ENCODE data around the gene FAM219A.
"Not testable (repeated sequence)": the region's sequence is repeated elsewhere in the genome, so short reads cannot be mapped to it uniquely, and the experiment has no call there.

Gene FAM219A

DNA sequence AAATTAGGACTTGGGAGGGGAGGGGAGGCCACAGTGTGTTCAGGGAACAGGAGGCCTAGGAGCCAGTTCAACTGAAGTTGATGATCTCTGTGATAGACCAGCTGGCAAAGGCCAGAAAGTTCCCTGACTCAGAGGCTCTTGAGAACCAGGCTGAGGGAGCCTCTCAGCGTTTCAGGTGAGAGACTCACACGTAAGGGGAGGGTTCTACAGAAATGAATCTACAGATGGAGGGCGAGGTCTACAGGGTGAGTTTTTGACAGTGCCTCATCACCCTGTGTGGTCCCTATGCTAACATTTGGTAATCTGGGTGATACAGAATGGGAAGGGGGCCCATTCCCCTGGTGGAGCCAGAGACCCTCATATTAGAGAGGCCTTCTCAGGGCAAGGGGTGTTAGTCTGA is 32.4 kb upstream of the FAM219A start:
- Histone ChIP-seq H3K27me3 (ENCODE audit: insufficient read depth, low read depth, severe bottlenecking) (no peaks in the 10 kb centered on the region), H3K4me3 (ENCODE audit: low read depth, low read length) (no peak overlapping the region)
- TF ChIP-seq, protein P1, sequence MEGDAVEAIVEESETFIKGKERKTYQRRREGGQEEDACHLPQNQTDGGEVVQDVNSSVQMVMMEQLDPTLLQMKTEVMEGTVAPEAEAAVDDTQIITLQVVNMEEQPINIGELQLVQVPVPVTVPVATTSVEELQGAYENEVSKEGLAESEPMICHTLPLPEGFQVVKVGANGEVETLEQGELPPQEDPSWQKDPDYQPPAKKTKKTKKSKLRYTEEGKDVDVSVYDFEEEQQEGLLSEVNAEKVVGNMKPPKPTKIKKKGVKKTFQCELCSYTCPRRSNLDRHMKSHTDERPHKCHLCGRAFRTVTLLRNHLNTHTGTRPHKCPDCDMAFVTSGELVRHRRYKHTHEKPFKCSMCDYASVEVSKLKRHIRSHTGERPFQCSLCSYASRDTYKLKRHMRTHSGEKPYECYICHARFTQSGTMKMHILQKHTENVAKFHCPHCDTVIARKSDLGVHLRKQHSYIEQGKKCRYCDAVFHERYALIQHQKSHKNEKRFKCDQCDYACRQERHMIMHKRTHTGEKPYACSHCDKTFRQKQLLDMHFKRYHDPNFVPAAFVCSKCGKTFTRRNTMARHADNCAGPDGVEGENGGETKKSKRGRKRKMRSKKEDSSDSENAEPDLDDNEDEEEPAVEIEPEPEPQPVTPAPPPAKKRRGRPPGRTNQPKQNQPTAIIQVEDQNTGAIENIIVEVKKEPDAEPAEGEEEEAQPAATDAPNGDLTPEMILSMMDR (IDR thresholded peaks at IDR 0.05; ENCODE audit: low read depth, low read length) = no peak

DNA sequence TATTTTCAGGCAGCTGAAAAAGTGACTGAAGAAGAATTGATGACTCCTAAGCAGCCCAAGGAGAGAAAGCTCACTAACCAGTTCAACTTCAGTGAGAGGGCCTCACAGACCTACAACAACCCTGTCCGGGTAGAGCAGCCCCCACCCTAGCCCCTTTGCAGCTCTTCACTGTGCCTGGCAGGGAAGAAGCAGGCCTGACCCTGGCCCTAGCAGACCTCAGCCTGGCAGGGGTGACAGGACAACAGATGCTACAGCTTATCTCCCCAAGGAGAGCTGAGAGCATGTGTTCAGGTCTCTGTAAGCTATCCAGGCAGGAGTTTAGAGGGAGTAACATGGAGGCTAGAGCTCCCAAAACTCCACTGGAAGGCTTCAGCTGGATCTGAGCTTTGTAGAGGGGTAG is 32.0 kb upstream of the FAM219A start:
- no peaks in the 10 kb centered on the region for H3K27me3 ChIP-seq (ENCODE audit: insufficient read depth, low read depth, severe bottlenecking)

More for the DNA sequence above, 32.4 kb upstream of the FAM219A start:
- DNase-seq = no peak
- Histone ChIP-seq H3K36me3 (no peaks in the 10 kb centered on the region), H3K9me3 (ENCODE audit: severe bottlenecking) (no peaks in the 10 kb centered on the region), H3K27ac (peak overlapping the region; percentile 17)

DNA sequence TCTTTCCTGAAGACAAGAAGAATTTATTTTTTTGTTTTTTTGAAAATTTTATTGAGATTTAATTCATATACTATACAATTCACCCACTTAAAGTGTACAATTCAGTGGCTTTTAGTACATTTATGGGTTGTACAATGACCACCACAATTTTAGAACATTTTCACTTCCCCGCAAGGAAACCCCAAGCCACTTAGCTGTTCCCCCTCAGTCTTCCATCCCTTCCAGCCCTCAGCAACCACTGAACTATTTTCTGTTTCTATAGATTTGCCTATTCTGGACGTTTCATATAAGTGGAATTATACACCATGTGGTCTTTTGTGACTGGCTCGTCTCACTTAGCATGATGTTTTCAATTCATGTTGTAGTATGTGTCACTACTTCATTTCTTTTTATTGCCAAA is 28.2 kb upstream of the FAM219A start:
- Histone ChIP-seq H3K36me3 (no peaks in the 10 kb centered on the region), H3K27me3 (ENCODE audit: insufficient read depth, low read depth, severe bottlenecking) (no peaks in the 10 kb centered on the region), H3K9me3 (ENCODE audit: severe bottlenecking) (no peaks in the 10 kb centered on the region), H3K4me3 (ENCODE audit: low read depth, low read length) (no peak overlapping the region), H3K27ac (no peak overlapping the region)
- no peak for DNase-seq
- TF ChIP-seq, protein P1 (IDR thresholded peaks at IDR 0.05; ENCODE audit: low read depth, low read length) = no peak

More for the DNA sequence above, 32.0 kb upstream of the FAM219A start:
- no peaks in the 10 kb centered on the region for H3K9me3 ChIP-seq (ENCODE audit: severe bottlenecking)
- H3K27ac ChIP-seq = peak overlapping the region; percentile 50
- peak; percentile 66 for DNase-seq
- no peak overlapping the region for H3K4me3 ChIP-seq (ENCODE audit: low read depth, low read length)
- TF ChIP-seq, protein P1 (IDR thresholded peaks at IDR 0.05; ENCODE audit: low read depth, low read length) = no peak
- H3K36me3 ChIP-seq = no peaks in the 10 kb centered on the region

DNA sequence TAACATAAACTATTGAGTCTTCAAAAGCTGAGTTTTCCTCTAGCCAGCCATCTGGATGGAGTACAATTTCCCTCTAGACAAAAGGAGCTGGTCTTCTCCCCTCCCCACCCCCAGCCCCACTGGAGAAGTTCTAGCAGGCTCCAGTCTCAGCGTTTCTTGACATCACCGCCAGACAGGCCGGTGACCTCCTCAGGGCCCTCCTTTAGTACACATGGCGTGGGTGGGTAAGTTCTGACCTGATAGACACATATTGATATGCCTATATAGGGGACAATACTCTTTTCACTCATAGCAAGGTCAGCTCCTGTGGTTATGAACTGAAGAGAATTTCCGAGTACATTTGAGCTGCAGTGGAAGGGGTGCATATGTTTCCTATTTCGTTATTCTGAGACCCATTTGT is 27.5 kb upstream of the FAM219A start:
- H3K27ac ChIP-seq = no peak overlapping the region
- no peaks in the 10 kb centered on the region for H3K27me3 ChIP-seq (ENCODE audit: insufficient read depth, low read depth, severe bottlenecking)
- no peak overlapping the region for H3K4me3 ChIP-seq (ENCODE audit: low read depth, low read length)
- DNase-seq = no peak
- H3K36me3 ChIP-seq = no peaks in the 10 kb centered on the region
- H3K9me3 ChIP-seq (ENCODE audit: severe bottlenecking) = no peaks in the 10 kb centered on the region
- TF ChIP-seq, protein P1 (IDR thresholded peaks at IDR 0.05; ENCODE audit: low read depth, low read length) = no peak

DNA sequence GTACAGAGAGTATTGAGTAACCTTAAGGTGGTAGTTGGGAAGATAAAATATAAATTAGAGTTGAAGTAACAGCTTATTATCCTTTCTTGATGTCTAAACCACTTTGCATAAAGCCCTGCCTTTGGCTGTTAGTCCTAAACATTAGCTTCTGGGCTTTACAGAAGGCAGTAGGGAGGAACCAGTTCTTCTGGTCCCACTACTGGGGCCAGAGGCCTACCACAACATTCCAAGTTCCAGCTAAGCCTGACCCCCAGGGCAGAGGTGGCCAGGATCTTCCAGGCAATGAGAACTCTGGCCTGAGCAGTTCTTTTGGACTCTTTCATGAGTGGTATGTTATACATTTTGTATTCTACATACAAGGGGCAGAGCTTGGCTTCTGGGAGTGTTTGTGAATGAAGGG is 26.3 kb upstream of the FAM219A start:
- TF ChIP-seq, protein P1 (IDR thresholded peaks at IDR 0.05; ENCODE audit: low read depth, low read length) = no peak
- DNase-seq = no peak
- no peaks in the 10 kb centered on the region for H3K36me3 ChIP-seq
- H3K27me3 ChIP-seq (ENCODE audit: insufficient read depth, low read depth, severe bottlenecking) = no peaks in the 10 kb centered on the region
- H3K4me3 ChIP-seq (ENCODE audit: low read depth, low read length) = no peak overlapping the region
- no peaks in the 10 kb centered on the region for H3K9me3 ChIP-seq (ENCODE audit: severe bottlenecking)
- H3K27ac ChIP-seq = no peak overlapping the region

DNA sequence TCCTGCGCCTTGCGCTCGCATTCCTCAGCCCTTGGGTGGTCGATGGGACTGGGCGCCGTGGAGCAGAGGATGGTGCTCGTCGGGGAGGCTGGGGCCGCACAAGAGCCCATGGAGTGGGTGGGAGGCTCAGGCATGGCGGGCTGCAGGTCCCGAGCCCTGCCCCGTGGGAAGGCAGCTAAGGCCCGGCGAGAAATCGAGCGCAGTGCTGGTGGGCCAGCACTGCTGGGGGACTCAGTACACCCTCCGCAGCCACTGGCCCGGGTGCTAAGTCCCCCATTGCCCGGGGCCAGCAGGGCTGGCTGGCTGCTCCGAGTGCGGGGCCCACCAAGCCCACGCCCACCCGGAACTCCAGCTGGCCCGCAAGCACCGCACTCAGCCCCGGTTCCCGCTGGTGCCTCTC is 24.4 kb upstream of the FAM219A start:
- H3K9me3 ChIP-seq (ENCODE audit: severe bottlenecking); H3K36me3 ChIP-seq; DNase-seq; H3K27me3 ChIP-seq (ENCODE audit: insufficient read depth, low read depth, severe bottlenecking); H3K27ac ChIP-seq; H3K4me3 ChIP-seq (ENCODE audit: low read depth, low read length): not testable (repeated sequence)

DNA sequence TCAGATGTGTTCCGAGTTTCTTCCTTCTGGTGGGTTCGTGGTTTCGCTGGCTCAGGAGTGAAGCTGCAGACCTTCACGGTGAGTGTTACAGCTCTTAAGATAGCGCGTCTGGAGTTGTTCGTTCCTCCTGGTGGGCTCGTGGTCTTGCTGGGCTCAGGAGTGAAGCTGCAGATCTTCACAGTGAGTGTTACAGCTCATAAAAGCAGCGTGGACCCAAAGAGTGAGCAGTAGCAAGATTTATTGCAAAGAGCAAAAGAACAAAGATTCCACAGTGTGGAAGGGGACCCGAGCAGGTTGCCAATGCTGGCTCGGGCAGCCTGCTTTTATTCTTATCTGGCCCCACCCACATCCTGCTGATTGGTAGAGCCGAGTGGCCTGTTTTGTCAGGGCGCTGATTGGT is 23.2 kb upstream of the FAM219A start:
- not testable (repeated sequence) for H3K9me3 ChIP-seq (ENCODE audit: severe bottlenecking); H3K27me3 ChIP-seq (ENCODE audit: insufficient read depth, low read depth, severe bottlenecking); H3K36me3 ChIP-seq; H3K27ac ChIP-seq; H3K4me3 ChIP-seq (ENCODE audit: low read depth, low read length); DNase-seq
